DMS53 treated with DMSO at 0.1 percent for 48 hours (cell line): ENCODE measurements around the gene EIF6.
"Not testable (repeated sequence)": the region's sequence is repeated elsewhere in the genome, so short reads cannot be mapped to it uniquely, and the experiment has no call there.

ENCODE experiments used
- DNase-seq: peaks from one replicate; lab custom pipeline; 2025; ENCODE audit not compliant: unreplicated experiment; lab: John Stamatoyannopoulos, UW

The EIF6 gene

GRCh38 chr20:35262731-35263531 lies 21.6 kb downstream of the EIF6 start:
- DNase-seq = not testable (repeated sequence)

GRCh38 chr20:35262321-35262720 lies 22.3 kb downstream of the EIF6 start:
- not testable (repeated sequence) for DNase-seq

DNA sequence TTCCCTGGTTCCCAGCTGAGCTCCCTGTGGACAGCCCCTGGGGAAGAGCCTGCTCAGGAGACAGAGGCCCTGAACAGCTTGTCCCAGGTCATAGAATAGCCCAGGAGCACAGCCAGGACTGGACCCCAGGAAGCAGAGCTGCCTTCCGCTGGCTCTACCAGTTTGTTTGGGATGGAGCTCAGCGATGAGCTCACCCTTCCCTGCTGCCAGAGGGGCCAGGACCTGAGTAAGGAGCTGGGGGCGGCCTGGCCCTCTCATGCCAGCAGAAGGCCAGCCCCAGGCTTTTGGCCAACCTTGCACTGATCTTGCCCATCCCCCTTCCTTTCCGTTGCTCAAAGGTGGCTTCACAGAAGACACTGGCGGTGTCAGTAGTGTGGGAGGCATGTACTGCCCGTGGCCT lies 24.1 kb downstream of the EIF6 start:
- DNase-seq = no peak

DNA sequence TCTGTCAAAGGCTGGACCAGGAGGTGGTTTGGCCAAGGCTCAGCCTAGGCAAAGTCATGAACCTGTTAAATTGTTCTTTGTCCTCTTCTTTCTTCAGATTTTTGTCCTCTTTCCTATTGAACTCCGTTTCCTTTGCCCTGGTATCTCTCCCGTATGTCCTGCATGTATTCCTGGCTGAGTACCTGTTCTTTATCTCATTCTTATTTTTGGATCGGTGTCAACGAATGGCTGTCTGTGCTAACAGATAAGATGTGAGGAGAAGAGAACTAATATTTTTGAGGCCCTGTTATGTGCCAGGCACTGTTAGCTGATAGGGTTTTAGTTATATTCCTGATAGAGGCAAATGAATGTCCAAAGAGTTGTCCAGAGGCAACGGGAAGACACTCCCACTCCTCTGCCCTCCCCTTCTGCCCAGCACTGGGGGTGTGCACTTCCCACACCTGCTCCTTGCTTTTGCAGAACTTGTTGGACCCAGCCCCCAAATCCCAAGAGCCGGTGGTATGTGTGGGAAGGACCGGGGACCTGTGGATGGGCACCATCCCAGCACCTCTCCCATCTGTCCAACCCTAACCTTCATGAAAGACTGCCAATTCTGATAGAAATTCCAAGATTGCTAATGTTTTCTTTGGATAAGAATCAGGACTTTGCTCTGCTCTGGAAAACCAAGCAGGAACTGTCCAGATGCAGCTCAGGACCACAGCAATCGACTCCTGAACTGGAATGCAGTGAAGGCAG lies 27.2 kb downstream of the EIF6 start:
- no peak for DNase-seq

- no peak for DNase-seq
These were observed 30.0 kb downstream of the EIF6 start for GRCh38 chr20:35254448-35254999.

DNA sequence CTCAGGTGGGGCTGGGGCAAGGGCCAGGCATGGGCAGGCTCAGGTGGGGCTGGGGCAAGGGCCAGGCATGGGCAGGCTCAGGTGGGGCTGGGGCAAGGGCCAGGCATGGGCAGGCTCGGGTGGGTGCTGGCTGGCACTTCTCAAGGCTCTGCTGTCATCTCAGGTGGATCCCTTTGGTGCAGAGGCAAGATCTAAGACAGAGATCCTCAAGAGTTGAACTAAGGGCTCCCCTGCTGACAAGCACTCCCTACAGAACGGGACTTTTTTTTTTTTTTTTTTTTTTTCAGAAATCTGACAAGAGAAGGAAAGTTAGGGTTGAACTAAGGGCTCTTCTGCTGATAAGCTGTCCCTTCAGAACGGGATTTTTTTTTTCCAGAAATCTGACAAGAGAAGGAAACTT lies 31.6 kb downstream of the EIF6 start:
- DNase-seq = no peak

DNA sequence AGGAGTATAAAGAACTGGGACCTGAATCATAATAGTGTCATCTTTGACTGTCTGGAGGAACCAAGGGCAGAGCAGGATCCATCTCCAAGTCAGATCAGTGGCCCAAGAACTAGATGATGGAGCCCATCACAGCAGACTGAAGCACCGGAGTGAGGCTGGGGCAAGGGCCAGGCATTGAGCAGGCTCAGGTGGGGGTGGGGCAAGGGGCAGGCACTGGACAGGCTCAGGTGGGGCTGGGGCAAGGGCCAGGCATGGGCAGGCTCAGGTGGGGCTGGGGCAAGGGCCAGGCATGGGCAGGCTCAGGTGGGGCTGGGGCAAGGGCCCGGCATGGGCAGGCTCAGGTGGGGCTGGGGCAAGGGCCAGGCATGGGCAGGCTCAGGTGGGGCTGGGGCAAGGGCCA lies 32.0 kb downstream of the EIF6 start:
- not testable (repeated sequence) for DNase-seq

DNA sequence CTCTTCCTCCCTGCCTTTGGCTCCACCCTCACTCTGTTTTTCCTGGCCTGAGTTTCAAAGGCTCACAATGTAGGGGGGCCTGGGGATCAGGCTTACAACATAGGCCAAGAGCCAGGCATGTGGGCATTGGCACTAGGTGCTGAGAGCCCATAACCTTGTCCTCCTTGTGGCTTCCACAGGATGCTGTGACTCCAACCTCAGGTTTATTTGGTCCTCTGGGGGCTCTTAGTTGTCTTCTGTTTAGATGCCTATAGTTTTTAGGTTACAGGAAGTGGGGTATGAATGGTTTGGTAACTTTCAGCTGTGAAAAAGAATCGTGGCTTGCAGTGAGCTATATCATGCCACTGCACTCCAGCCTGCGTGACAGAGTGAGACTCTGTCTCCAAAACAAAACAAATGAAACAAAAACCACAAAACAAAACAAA lies 32.5 kb downstream of the EIF6 start:
- no peak for DNase-seq

- no peak for DNase-seq
These were observed 33.0 kb downstream of the EIF6 start for GRCh38 chr20:35251613-35251940.

DNA sequence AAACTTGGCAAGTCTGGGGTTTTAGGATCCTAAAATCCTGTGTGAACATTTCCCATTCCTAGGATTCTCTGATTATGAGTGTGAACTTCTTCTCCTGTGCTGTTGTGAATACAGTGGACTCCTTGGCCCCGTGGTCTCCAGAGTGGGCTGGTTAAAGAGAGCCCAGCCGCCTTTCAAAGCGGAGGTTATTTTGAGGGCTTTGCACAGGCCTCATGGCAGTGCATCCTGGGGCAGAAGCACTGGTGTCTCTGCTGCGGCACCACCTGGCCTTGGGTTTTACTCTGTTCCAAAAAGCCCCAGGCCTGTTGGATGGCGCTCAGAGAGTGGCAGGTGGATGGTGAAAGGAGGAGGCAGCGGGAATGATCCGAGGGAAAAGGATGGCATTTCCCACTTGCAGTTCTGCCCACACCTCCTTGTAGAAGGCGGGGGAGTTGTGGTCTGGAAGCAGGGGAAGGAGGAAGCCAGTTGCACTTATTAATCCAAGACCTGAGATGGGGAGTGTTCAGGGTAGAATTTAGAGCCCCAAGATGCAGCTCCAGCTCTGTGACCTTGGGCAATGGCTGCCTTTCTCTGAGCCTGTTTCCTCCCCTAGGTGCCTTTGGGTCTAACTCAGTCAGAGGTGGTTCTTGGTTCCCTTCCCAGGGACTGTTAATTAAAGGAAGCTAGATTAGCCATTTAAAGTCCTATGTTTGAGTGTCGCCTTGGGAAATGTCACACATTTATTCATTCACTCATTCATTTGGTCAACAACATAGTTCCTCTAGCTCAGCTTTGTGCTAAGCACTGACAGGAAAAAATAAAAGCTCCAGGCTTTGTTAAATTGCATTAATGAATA lies 35.7 kb downstream of the EIF6 start:
- DNase-seq = no peak

DNA sequence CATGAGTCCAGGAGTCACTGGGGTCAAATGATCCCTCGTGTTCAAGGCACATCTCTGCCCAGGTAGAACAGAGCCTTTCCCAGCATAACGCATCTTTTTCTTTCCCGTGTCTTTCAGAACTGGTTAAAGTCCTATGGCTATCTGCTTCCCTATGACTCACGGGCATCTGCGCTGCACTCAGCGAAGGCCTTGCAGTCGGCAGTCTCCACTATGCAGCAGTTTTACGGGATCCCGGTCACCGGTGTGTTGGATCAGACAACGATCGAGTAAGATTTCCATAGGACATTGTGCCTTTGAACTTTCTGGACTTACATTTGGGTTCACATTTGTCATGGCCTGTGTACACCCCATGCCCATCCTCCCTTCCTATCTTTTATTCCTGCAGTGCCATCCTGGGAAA lies 37.8 kb downstream of the EIF6 start:
- no peak for DNase-seq

DNA sequence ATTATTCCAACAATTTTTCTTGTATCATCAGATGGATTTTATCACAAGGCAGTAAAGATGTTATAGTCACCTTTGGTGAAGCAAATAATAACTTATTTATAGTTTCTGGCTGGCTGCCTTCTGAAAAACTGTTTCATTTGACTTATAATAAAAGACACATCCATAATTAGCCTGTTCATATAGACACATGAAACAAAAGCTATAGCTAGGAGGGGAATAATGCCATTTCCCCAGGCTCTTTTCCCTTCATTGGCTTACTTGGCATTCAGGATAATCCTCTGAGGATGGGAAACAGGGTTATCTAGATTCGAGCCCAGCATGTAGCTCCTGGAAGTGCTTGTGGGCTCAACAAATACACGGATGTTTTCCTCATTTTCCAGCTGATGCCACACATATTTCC lies 40.6 kb downstream of the EIF6 start:
- DNase-seq = no peak

DNA sequence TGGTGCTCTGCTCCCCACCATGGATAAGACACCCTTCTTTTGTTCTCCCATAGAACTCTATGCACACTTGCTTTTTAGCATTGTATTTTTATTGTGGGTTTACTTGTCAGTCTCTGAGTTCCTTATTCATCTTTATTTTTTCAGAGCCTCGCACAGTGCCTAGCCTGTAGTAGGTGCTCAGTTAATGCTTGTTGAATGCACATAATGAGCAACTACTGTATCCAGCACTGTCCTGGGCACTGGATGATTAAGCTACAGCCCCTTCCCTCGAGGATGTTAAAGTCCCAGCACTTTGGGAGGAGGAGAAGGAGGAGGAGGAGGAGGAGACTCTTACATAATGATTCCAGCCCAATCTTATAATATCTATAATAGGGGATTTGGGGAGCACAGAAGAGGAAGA lies 41.3 kb downstream of the EIF6 start:
- no peak for DNase-seq

DNA sequence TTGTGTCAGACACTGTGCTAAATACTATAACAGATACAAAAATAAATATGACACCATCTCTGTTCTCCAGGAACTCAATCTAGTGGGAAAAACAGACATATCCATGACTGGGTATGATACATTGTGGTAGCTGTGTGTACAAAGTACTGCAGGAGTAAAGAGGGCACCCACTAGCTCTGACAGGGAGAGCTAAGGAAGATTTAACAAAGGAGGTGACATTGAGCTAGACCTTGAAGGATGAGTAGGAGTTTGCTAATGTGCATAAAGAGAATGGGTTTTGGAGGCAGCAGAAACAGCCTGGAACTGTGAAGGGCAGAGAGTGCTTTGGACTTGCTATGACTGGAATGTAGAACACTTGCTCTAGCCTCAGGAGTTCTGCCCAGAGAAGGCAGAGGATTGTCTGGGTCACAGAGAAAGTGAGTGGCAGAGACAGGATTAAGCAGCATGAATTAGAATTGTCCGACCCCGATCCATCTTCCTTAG lies 43.7 kb downstream of the EIF6 start:
- DNase-seq = no peak

GRCh38 chr20:35240083-35240810 lies 44.3 kb downstream of the EIF6 start:
- no peak for DNase-seq

- DNase-seq = no peak
These were observed 45.8 kb downstream of the EIF6 start for GRCh38 chr20:35238735-35239134.

DNA sequence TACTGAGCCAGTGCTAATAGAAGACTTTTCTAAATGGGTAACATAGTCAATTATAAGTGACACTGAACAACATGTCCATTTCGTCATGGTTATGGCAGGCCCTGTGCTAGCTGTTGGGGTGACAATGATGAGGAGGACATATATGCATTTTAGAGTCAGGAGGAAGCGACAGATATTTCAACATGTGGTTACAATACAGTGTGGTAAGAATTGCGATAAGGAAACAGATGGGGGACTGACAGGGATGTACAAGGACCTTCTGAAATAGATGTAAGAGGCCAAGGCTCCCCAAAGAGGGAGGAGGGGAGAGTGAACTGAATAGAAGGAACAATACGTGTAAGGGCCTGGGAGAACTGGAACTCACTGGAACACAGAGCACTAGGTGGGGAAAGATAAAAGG lies 46.4 kb downstream of the EIF6 start:
- DNase-seq = no peak

- no peak for DNase-seq
These were observed 47.1 kb downstream of the EIF6 start for GRCh38 chr20:35237486-35237885.

- DNase-seq = no peak
These were observed 48.7 kb downstream of the EIF6 start for GRCh38 chr20:35235881-35236280.

- no peak for DNase-seq
These were observed 52.0 kb downstream of the EIF6 start for GRCh38 chr20:35232575-35232974.
